OCI-LY7 (cell line): Measurements from ENCODE around the gene HAS3. TPM values are rescaled to one million over a fixed set of nuclear protein-coding genes. Genes with fewer than 3 reads are reported as not detected.

Source experiments
- BruUV-seq: library from RNA; stranded (reverse); fragments of 400-500 nt; replicated peaks from 2 replicates; lab custom pipeline; 2021; lab: Mats Ljungman, UMichigan
- CTCF ChIA-PET: fragments of 300-600 bp; sonication (Branson Sonifier 250); formaldehyde crosslinking; loops from one replicate; lab custom pipeline; 2022; ENCODE audit warnings: antibody characterized with exemption; ENCODE audit not compliant: unreplicated experiment; lab: Charles Lee
- POLR2A ChIA-PET: fragments of 300-600 bp; sonication (Branson Sonifier 250); formaldehyde crosslinking; loops from one replicate; lab custom pipeline; 2022; ENCODE audit warnings: antibody characterized with exemption; lab: Charles Lee
- DNase-seq: peaks from one replicate; pipeline ENCODE4 v3.0.0-alpha.2; 2015; ENCODE audit warnings: low spot score
- H2AFZ ChIP-seq: fragments of 200-600 bp; sonication (generic), shearing (Covaris generic); 2 replicates; pipeline ENCODE4 v1.6.1; 2014; ENCODE audit warnings: mild to moderate bottlenecking, antibody characterized with exemption, low read length, moderate library complexity
- H3K27ac ChIP-seq: fragments of 200-600 bp; sonication (generic); 2 replicates; pipeline ENCODE4 v1.5.1; 2014; ENCODE audit warnings: mixed run types, low read depth, mild to moderate bottlenecking, moderate library complexity, low read length, inconsistent platforms; ENCODE audit not compliant: poor library complexity, severe bottlenecking
- H3K36me3 ChIP-seq: fragments of 200-600 bp; sonication (generic); 2 replicates; pipeline ENCODE4 v1.6.1; 2014; ENCODE audit warnings: mild to moderate bottlenecking, antibody characterized with exemption, low read length, moderate library complexity, mixed read lengths; ENCODE audit not compliant: insufficient read depth
- H3K4me1 ChIP-seq: fragments of 200-600 bp; sonication (generic); 2 replicates; pipeline ENCODE4 v1.5.1; 2014; ENCODE audit warnings: mild to moderate bottlenecking, low read length; ENCODE audit not compliant: insufficient read depth, poor library complexity, severe bottlenecking
- H3K4me2 ChIP-seq: fragments of 200-600 bp; sonication (generic); 2 replicates; pipeline ENCODE4 v1.6.1; 2014; ENCODE audit warnings: mild to moderate bottlenecking, low read length
- H3K4me3 ChIP-seq: fragments of 200-600 bp; sonication (generic); 2 replicates; pipeline ENCODE4 v1.5.1; 2014; ENCODE audit warnings: mild to moderate bottlenecking, low read depth, low read length; ENCODE audit not compliant: poor library complexity, severe bottlenecking
- H3K79me2 ChIP-seq: fragments of 200-600 bp; sonication (generic); 2 replicates; pipeline ENCODE4 v1.6.1; 2016; ENCODE audit warnings: low read depth, mild to moderate bottlenecking, low read length, moderate library complexity, mixed read lengths; ENCODE audit not compliant: insufficient read depth
- H3K9me2 ChIP-seq: fragments of 200-600 bp; sonication (generic); 2 replicates; pipeline ENCODE4 v1.6.1; 2016; ENCODE audit warnings: mild to moderate bottlenecking, low read length, mixed read lengths; ENCODE audit not compliant: insufficient read depth
- H3K9me3 ChIP-seq: fragments of 200-600 bp; sonication (generic); 2 replicates; pipeline ENCODE4 v1.6.1; 2014; ENCODE audit warnings: mild to moderate bottlenecking, mixed run types, low read length, mixed read lengths
- H4K20me1 ChIP-seq: fragments of 200-600 bp; sonication (generic); 2 replicates; pipeline ENCODE4 v1.6.1; 2014; ENCODE audit warnings: mild to moderate bottlenecking, antibody characterized with exemption, low read length, moderate library complexity, mixed read lengths; ENCODE audit not compliant: insufficient read depth
- EZH2phosphoT487 ChIP-seq: fragments of 200-600 bp; sonication (generic); IDR thresholded peaks from 2 replicates; pipeline ENCODE4 v1.6.1; 2018; ENCODE audit warnings: low read depth, borderline replicate concordance, mild to moderate bottlenecking, mixed run types, antibody characterized with exemption, low read length, moderate library complexity, mixed read lengths
- intact Hi-C: fragments of 100-400 bp; cut with micrococcal nuclease; formaldehyde crosslinking; loops from one replicate; pipeline ENCODE4 v1.10.0; 2022; ENCODE audit not compliant: unreplicated experiment
- total RNA-seq, 2 experiments: library from RNA; depleted of rRNA in 1 of 2; stranded (reverse); fragments of >200 nt in 1 of 2; shearing (Covaris generic) in 1 of 2; gene quantifications; 2 replicates each; pipeline ENCODE4 v1.2.3, GENCODE V29; 2014 to 2022
- TF ChIP-seq, protein P1 (sequence below): fragments of 200-600 bp; sonication (generic); conservative IDR thresholded peaks from 2 replicates; pipeline ENCODE4 v1.5.1; 2014; ENCODE audit warnings: mild to moderate bottlenecking, antibody characterized with exemption, low read length, moderate library complexity, mixed read lengths

HAS3 gene
- total RNA-seq, 2 experiments from 2014 or later = 0.09 to 0.29 TPM

- DNase-seq = no peak
- Histone ChIP-seq H3K9me2 (no peaks in the 10 kb centered on the region), H3K79me2 (no peaks in the 10 kb centered on the region), H4K20me1 (no peaks in the 10 kb centered on the region), H3K36me3 (no peaks in the 10 kb centered on the region), H2AFZ (no peak overlapping the region), H3K4me1 (no peaks in the 10 kb centered on the region), H3K4me3 (no peak overlapping the region), H3K4me2 (no peak overlapping the region), H3K9me3 (no peaks in the 10 kb centered on the region), H3K27ac (no peak overlapping the region)
- intact Hi-C loops = no loop called here
- CTCF ChIA-PET = no interaction called here
- POLR2A ChIA-PET = interaction anchor here (0.7 kb wide), 1 partner anchor 136 kb away, joined by 3 read pairs; no protein-coding TSS in a partner anchor
- TF ChIP-seq EZH2phosphoT487 = no peak
- TF ChIP-seq, protein P1, sequence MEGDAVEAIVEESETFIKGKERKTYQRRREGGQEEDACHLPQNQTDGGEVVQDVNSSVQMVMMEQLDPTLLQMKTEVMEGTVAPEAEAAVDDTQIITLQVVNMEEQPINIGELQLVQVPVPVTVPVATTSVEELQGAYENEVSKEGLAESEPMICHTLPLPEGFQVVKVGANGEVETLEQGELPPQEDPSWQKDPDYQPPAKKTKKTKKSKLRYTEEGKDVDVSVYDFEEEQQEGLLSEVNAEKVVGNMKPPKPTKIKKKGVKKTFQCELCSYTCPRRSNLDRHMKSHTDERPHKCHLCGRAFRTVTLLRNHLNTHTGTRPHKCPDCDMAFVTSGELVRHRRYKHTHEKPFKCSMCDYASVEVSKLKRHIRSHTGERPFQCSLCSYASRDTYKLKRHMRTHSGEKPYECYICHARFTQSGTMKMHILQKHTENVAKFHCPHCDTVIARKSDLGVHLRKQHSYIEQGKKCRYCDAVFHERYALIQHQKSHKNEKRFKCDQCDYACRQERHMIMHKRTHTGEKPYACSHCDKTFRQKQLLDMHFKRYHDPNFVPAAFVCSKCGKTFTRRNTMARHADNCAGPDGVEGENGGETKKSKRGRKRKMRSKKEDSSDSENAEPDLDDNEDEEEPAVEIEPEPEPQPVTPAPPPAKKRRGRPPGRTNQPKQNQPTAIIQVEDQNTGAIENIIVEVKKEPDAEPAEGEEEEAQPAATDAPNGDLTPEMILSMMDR = no peak
- no TSS peak for BruUV-seq
Measured at GRCh38 chr16:69064124-69064763, 41.2 kb upstream of the HAS3 start.

DNA sequence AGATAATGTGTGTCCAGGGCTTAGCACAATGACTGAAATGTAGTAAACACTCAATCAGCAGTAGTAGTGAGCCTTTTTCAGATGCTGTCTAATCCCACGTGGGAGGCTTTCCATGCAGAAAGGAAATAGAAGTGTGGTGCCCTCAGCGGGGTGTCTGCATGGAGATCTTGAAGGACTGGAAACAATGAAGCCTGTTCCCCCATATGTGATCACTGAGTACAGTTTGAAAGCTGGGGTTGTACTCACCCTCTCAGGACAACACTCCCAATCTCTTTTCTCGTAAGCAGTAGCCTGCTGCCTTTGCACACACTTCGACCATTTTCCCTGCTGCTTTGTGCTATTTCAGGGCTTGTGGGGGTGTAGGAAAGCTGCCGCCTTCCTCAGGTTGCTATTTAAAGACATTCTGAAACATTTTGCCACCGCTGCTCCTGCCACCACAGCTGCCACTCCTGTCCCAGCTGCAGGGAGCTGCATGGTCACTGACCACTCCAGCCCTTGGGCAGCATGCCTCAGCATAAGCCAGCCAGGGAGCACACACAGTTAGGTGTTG lies 40.6 kb upstream of the HAS3 start:
- H3K79me2 ChIP-seq = no peaks in the 10 kb centered on the region
- no peaks in the 10 kb centered on the region for H3K4me1 ChIP-seq
- H2AFZ ChIP-seq = no peak overlapping the region
- no peaks in the 10 kb centered on the region for H4K20me1 ChIP-seq
- intact Hi-C loops = no loop called here
- no peak overlapping the region for H3K4me2 ChIP-seq
- no peaks in the 10 kb centered on the region for H3K9me2 ChIP-seq
- no peak overlapping the region for H3K27ac ChIP-seq
- H3K36me3 ChIP-seq = no peaks in the 10 kb centered on the region
- TF ChIP-seq, protein P1 = no peak
- no peak for TF ChIP-seq EZH2phosphoT487
- H3K4me3 ChIP-seq = no peak overlapping the region
- POLR2A ChIA-PET = no interaction called here
- CTCF ChIA-PET = no interaction called here
- no TSS peak for BruUV-seq
- H3K9me3 ChIP-seq = no peaks in the 10 kb centered on the region
- no peak for DNase-seq

DNA sequence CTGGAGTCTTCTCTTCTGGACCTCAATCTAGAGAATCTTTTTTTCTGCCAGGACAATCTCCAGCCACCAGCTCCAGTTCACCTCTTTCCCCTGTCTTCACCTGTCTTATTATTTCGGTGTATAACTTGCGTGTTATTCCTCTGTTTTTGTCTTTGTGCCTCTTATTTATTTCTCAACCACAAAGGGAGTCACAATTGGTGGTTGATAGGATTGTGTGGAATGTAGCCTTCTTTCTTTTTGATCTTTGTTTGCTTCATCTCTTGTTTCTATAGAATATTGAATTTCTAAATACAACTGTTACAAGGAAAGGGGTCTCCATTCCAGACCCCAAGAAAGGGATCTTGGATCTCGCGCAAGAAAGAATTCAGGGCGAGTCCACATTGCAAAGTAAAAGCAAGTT lies 35.9 kb upstream of the HAS3 start:
- H3K36me3 ChIP-seq = no peaks in the 10 kb centered on the region
- no peak for TF ChIP-seq EZH2phosphoT487
- TF ChIP-seq, protein P1 = no peak
- H3K9me2 ChIP-seq = no peaks in the 10 kb centered on the region
- POLR2A ChIA-PET = no interaction called here
- H3K4me3 ChIP-seq = no peak overlapping the region
- no peak for DNase-seq
- H3K27ac ChIP-seq = no peak overlapping the region
- no peaks in the 10 kb centered on the region for H3K4me1 ChIP-seq
- no peaks in the 10 kb centered on the region for H3K9me3 ChIP-seq
- no peaks in the 10 kb centered on the region for H3K79me2 ChIP-seq
- no peak overlapping the region for H3K4me2 ChIP-seq
- intact Hi-C loops = no loop called here
- CTCF ChIA-PET = no interaction called here
- no peak overlapping the region for H2AFZ ChIP-seq
- H4K20me1 ChIP-seq = no peaks in the 10 kb centered on the region
- no TSS peak for BruUV-seq
